ENCODE measurements around the gene FAM20A. TPM values are rescaled to one million over a fixed set of nuclear protein-coding genes. Genes with fewer than 3 reads are reported as not detected.

Gene FAM20A
- total and polyA plus RNA-seq, 9 of the 15 experiments (the other 6 are each of a cell fraction or from before 2014, with no cell fraction given): 0.07 TPM; not detected in 8

DNA sequence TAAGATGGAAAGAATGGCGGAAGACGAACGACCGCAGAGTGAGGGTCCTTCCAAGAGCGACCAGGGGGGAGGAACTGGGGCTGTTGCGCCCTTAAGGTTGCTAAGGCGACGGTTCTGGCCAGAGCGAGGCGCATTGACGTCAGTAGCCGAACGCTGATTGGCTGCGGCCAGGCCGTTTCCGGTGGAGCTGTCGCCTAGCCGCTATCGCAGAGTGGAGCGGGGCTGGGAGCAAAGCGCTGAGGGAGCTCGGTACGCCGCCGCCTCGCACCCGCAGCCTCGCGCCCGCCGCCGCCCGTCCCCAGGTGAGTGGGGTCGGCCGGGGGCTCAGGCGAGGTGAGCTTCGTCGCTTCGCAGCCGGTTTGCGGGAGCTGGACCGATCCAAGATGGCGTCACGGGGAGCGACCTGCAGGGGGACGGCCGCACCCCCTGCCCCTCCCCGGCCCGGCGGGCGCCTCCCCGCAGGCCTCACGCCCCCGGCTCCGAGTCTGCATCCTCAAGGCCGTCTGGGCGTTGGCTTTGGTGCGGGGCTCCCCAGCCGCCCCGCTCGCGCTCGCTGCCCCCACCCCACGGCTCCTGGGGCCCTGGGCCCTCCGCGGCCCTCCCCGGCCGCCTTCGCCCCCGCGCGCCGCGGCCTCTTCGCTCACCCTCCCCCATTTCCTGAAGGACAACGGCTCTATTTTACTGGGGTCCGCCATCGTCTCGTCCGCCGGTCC, 88.8 kb downstream of the FAM20A start, which contains the start of gene PRKAR1A (continued):
- TF ChIP-seq, protein P1, sequence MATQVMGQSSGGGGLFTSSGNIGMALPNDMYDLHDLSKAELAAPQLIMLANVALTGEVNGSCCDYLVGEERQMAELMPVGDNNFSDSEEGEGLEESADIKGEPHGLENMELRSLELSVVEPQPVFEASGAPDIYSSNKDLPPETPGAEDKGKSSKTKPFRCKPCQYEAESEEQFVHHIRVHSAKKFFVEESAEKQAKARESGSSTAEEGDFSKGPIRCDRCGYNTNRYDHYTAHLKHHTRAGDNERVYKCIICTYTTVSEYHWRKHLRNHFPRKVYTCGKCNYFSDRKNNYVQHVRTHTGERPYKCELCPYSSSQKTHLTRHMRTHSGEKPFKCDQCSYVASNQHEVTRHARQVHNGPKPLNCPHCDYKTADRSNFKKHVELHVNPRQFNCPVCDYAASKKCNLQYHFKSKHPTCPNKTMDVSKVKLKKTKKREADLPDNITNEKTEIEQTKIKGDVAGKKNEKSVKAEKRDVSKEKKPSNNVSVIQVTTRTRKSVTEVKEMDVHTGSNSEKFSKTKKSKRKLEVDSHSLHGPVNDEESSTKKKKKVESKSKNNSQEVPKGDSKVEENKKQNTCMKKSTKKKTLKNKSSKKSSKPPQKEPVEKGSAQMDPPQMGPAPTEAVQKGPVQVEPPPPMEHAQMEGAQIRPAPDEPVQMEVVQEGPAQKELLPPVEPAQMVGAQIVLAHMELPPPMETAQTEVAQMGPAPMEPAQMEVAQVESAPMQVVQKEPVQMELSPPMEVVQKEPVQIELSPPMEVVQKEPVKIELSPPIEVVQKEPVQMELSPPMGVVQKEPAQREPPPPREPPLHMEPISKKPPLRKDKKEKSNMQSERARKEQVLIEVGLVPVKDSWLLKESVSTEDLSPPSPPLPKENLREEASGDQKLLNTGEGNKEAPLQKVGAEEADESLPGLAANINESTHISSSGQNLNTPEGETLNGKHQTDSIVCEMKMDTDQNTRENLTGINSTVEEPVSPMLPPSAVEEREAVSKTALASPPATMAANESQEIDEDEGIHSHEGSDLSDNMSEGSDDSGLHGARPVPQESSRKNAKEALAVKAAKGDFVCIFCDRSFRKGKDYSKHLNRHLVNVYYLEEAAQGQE (IDR thresholded peaks at IDR 0.05; ENCODE audit: borderline replicate concordance): no peak
- TF ChIP-seq, protein P1 (CRISPR knock-in tag; IDR thresholded peaks at IDR 0.05; ENCODE audit: low read depth): no peak
- 0 out of 2 replicates have a peak, but pooled peaks have one; percentile 48 for TF ChIP-seq FOXM1 (IDR thresholded peaks at IDR 0.05; ENCODE audit: low read depth)
- TF ChIP-seq FOXM1 (CRISPR knock-in tag; IDR thresholded peaks at IDR 0.05; ENCODE audit: low read depth): no peak
- TF ChIP-seq, protein P2, sequence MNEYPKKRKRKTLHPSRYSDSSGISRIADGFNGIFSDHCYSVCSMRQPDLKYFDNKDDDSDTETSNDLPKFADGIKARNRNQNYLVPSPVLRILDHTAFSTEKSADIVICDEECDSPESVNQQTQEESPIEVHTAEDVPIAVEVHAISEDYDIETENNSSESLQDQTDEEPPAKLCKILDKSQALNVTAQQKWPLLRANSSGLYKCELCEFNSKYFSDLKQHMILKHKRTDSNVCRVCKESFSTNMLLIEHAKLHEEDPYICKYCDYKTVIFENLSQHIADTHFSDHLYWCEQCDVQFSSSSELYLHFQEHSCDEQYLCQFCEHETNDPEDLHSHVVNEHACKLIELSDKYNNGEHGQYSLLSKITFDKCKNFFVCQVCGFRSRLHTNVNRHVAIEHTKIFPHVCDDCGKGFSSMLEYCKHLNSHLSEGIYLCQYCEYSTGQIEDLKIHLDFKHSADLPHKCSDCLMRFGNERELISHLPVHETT (CRISPR knock-in tag; conservative IDR thresholded peaks at IDR 0.05 in 1 of 2, IDR thresholded peaks at IDR 0.05 in 1 of 2): no peak
- no peak for TF ChIP-seq ZNF133 (CRISPR knock-in tag; IDR thresholded peaks at IDR 0.05)
- TF ChIP-seq BRCA1 (IDR thresholded peaks at IDR 0.05): no peak
- TF ChIP-seq BRCA1 (CRISPR knock-in tag; IDR thresholded peaks at IDR 0.05): no peak
- peak; percentile 37; the same call in 1 of the 2 replicates for TF ChIP-seq KDM2B (CRISPR knock-in tag; IDR thresholded peaks at IDR 0.05)
- no peak for TF ChIP-seq ZNF282 (CRISPR knock-in tag; IDR thresholded peaks at IDR 0.05)
- TF ChIP-seq TGIF2 (CRISPR knock-in tag; IDR thresholded peaks at IDR 0.05): no peak
- TF ChIP-seq ZNF77 (CRISPR knock-in tag; IDR thresholded peaks at IDR 0.05): no peak
- TF ChIP-seq ARHGAP35 (IDR thresholded peaks at IDR 0.05; ENCODE audit: partially characterized antibody): no peak
- TF ChIP-seq, protein P3, sequence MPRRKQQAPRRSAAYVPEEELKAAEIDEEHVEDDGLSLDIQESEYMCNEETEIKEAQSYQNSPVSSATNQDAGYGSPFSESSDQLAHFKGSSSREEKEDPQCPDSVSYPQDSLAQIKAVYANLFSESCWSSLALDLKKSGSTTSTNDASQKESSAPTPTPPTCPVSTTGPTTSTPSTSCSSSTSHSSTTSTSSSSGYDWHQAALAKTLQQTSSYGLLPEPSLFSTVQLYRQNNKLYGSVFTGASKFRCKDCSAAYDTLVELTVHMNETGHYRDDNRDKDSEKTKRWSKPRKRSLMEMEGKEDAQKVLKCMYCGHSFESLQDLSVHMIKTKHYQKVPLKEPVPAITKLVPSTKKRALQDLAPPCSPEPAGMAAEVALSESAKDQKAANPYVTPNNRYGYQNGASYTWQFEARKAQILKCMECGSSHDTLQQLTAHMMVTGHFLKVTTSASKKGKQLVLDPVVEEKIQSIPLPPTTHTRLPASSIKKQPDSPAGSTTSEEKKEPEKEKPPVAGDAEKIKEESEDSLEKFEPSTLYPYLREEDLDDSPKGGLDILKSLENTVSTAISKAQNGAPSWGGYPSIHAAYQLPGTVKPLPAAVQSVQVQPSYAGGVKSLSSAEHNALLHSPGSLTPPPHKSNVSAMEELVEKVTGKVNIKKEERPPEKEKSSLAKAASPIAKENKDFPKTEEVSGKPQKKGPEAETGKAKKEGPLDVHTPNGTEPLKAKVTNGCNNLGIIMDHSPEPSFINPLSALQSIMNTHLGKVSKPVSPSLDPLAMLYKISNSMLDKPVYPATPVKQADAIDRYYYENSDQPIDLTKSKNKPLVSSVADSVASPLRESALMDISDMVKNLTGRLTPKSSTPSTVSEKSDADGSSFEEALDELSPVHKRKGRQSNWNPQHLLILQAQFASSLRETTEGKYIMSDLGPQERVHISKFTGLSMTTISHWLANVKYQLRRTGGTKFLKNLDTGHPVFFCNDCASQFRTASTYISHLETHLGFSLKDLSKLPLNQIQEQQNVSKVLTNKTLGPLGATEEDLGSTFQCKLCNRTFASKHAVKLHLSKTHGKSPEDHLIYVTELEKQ (CRISPR knock-in tag; IDR thresholded peaks at IDR 0.05): no peak

All from K562 (cell line).